H1 (cell line): ENCODE data around the gene CNPY2. TPM values are rescaled to one million over a fixed set of nuclear protein-coding genes. Genes with fewer than 3 reads are reported as not detected.

Source experiments
- CTCF ChIA-PET: fragments of 300-600 bp; sonication (Branson Sonifier 250); formaldehyde crosslinking; loops from one replicate; lab custom pipeline; 2021; ENCODE audit not compliant: partially characterized antibody; lab: Charles Lee
- POLR2A ChIA-PET: fragments of 300-600 bp; sonication (Branson Sonifier 250); formaldehyde crosslinking; loops from one replicate; lab custom pipeline; 2021; ENCODE audit warnings: inconsistent platforms; ENCODE audit not compliant: partially characterized antibody; lab: Charles Lee
- DNase-seq, 2 experiments: peaks; one replicate each; pipeline versions ENCODE4 v3.0.0 to v3.0.0-alpha.2; 2010 to 2022; ENCODE audit warnings: low spot score in 2 of 2, low read depth in 1 of 2, mixed read lengths in 1 of 2
- FAIRE-seq: peaks from 2 replicates; lab custom pipeline; 2011; peaks lifted over from hg19 to GRCh38; lab: Jason Lieb, UNC
- H2AFZ ChIP-seq: 2 replicates; pipeline ENCODE4 v1.8.1; 2012; ENCODE audit warnings: low read length, inconsistent platforms
- H2AK5ac ChIP-seq: 2 replicates; pipeline ENCODE4 v1.6.1; 2013; ENCODE audit warnings: low read depth, low read length
- H2BK120ac ChIP-seq: replicated peaks from 2 replicates; pipeline ENCODE3; 2013; ENCODE audit warnings: low read depth, low read length, inconsistent platforms
- H2BK12ac ChIP-seq: 2 replicates; pipeline ENCODE4 v1.6.1; 2013; ENCODE audit warnings: low read depth, low read length
- H2BK15ac ChIP-seq: 2 replicates; pipeline ENCODE4 v1.6.1; 2013; ENCODE audit warnings: low read length
- H2BK20ac ChIP-seq: 2 replicates; pipeline ENCODE4 v1.6.1; 2013; ENCODE audit warnings: low read length
- H2BK5ac ChIP-seq: 2 replicates; pipeline ENCODE4 v1.6.1; 2013; ENCODE audit warnings: low read depth, low read length
- H3K14ac ChIP-seq: 2 replicates; pipeline ENCODE4 v1.6.1; 2013; ENCODE audit warnings: inconsistent platforms; ENCODE audit not compliant: insufficient read length
- H3K18ac ChIP-seq: 2 replicates; pipeline ENCODE4 v1.6.1; 2013; ENCODE audit warnings: low read length; ENCODE audit errors: extremely low read depth
- H3K23ac ChIP-seq: 2 replicates; pipeline ENCODE4 v1.6.1; 2013; ENCODE audit warnings: inconsistent platforms; ENCODE audit not compliant: insufficient read length
- H3K23me2 ChIP-seq: 2 replicates; pipeline ENCODE4 v1.6.1; 2013; ENCODE audit warnings: low read depth, low read length
- H3K27ac ChIP-seq: 2 replicates; pipeline ENCODE4 v1.6.1; 2011; ENCODE audit warnings: low read depth, low read length, inconsistent platforms
- H3K27me3 ChIP-seq, 4 experiments: replicated peaks in 1 of 4; 1 replicate in 1 of 4; 2 replicates in 3 of 4; pipeline versions ENCODE4 v1.6.1 to v1.8.1; 2011 to 2013; ENCODE audit warnings: low read length in 3 of 4, mild to moderate bottlenecking in 3 of 4, inconsistent platforms in 2 of 4, mixed read lengths in 2 of 4, moderate library complexity in 1 of 4; ENCODE audit not compliant: control insufficient read depth in 3 of 4, insufficient read depth in 3 of 4; ENCODE audit errors: extremely low read depth in 1 of 4
- H3K36me3 ChIP-seq, 4 experiments: 2 replicates each; pipeline versions ENCODE4 v1.6.1 to v1.8.1; 2011 to 2013; ENCODE audit warnings: mild to moderate bottlenecking in 4 of 4, low read length in 3 of 4, moderate library complexity in 2 of 4, control low read depth in 1 of 4, inconsistent platforms in 1 of 4; ENCODE audit not compliant: insufficient read depth in 4 of 4, control insufficient read depth in 2 of 4
- H3K4ac ChIP-seq: replicated peaks from 2 replicates; pipeline ENCODE3; 2013; ENCODE audit warnings: low read length, low read depth, mixed read lengths, inconsistent platforms; ENCODE audit not compliant: insufficient read length
- H3K4me1 ChIP-seq, 4 experiments: replicated peaks in 1 of 4; 1 replicate in 1 of 4; 2 replicates in 3 of 4; pipeline versions ENCODE4 v1.6.1 to v1.8.1; 2011 to 2013; ENCODE audit warnings: low read length in 3 of 4, inconsistent platforms in 2 of 4, mixed read lengths in 1 of 4; ENCODE audit not compliant: insufficient read depth in 4 of 4, control insufficient read depth in 3 of 4
- H3K4me2 ChIP-seq, 2 experiments: 2 replicates each; pipeline versions ENCODE4 v1.6.1 to v1.8.1; 2011 to 2013; ENCODE audit warnings: low read depth in 2 of 2, low read length in 2 of 2, control low read depth in 1 of 2, inconsistent platforms in 1 of 2, mild to moderate bottlenecking in 1 of 2; ENCODE audit not compliant: insufficient read depth in 1 of 2
- H3K4me3 ChIP-seq, 4 experiments: fragments of 200-600, 300-600 bp in 1 of 4; sonication (generic), shearing (Covaris generic), sonication (Bioruptor Twin) in 1 of 4; 2 replicates each; pipeline versions ENCODE4 v1.5.1 to v1.8.1; 2011 to 2016; ENCODE audit warnings: low read length in 4 of 4, low read depth in 3 of 4, control low read depth in 2 of 4, inconsistent platforms in 2 of 4, mild to moderate bottlenecking in 2 of 4, mixed read lengths in 1 of 4, moderate library complexity in 1 of 4; ENCODE audit not compliant: insufficient read depth in 2 of 4; ENCODE audit errors: extremely low read depth in 1 of 4
- H3K56ac ChIP-seq: replicated peaks from 2 replicates; pipeline ENCODE3; 2013; ENCODE audit warnings: low read depth, mild to moderate bottlenecking, mixed read lengths, low read length, inconsistent platforms; ENCODE audit not compliant: insufficient read length
- H3K79me1 ChIP-seq: 2 replicates; pipeline ENCODE4 v1.6.1; 2013; ENCODE audit warnings: low read depth, low read length, control low read depth
- H3K79me2 ChIP-seq, 2 experiments: 2 replicates each; pipeline versions ENCODE4 v1.6.1 to v1.8.1; 2012 to 2013; ENCODE audit warnings: low read length in 2 of 2, mild to moderate bottlenecking in 2 of 2, inconsistent platforms in 1 of 2; ENCODE audit not compliant: insufficient read depth in 2 of 2, control insufficient read depth in 1 of 2
- H3K9ac ChIP-seq, 4 experiments: replicated peaks in 1 of 4; 1 replicate in 1 of 4; 2 replicates in 3 of 4; pipeline versions ENCODE4 v1.6.1 to v1.8.1; 2011 to 2013; ENCODE audit warnings: low read depth in 3 of 4, low read length in 3 of 4, control low read depth in 2 of 4, mild to moderate bottlenecking in 2 of 4, moderate library complexity in 2 of 4, inconsistent platforms in 1 of 4; ENCODE audit errors: extremely low read depth in 1 of 4
- H3K9me3 ChIP-seq, 2 experiments: 2 replicates each; pipeline versions ENCODE4 v1.6.1 to v1.8.1; 2012 to 2013; ENCODE audit warnings: mild to moderate bottlenecking in 2 of 2, moderate library complexity in 2 of 2, control low read depth in 1 of 2, inconsistent platforms in 1 of 2, low read depth in 1 of 2, low read length in 1 of 2, mixed read lengths in 1 of 2; ENCODE audit not compliant: insufficient read depth in 2 of 2
- H4K20me1 ChIP-seq, 2 experiments: replicated peaks in 1 of 2; 2 replicates each; pipeline versions ENCODE3 to v1.8.1; 2011 to 2013; ENCODE audit warnings: inconsistent platforms in 2 of 2, low read length in 2 of 2, mild to moderate bottlenecking in 1 of 2; ENCODE audit not compliant: insufficient read depth in 2 of 2, control insufficient read depth in 1 of 2
- H4K5ac ChIP-seq: 2 replicates; pipeline ENCODE4 v1.6.1; 2013; ENCODE audit warnings: low read length, low read depth, mixed read lengths, inconsistent platforms; ENCODE audit not compliant: insufficient read length
- H4K8ac ChIP-seq: 2 replicates; pipeline ENCODE4 v1.8.0; 2013; ENCODE audit warnings: mild to moderate bottlenecking, moderate library complexity, low read length, inconsistent platforms; ENCODE audit not compliant: insufficient read depth; ENCODE audit errors: extremely low read depth
- H4K91ac ChIP-seq: replicated peaks from 2 replicates; pipeline ENCODE3; 2013; ENCODE audit warnings: low read length, mixed read lengths, inconsistent platforms; ENCODE audit not compliant: insufficient read length
- BACH1 ChIP-seq: IDR thresholded peaks from 2 replicates; pipeline ENCODE4 v1.6.1; 2012; ENCODE audit warnings: low read length, improper control_type of control experiment
- SP4 ChIP-seq: IDR thresholded peaks from 2 replicates; pipeline ENCODE4 v1.6.1; 2012; ENCODE audit warnings: low read length, inconsistent platforms
- WGBS, 2 experiments: shearing (Covaris generic) in 1 of 2; methylation state at CpG; one replicate each; pipeline versions ENCODE4 v1.1.6 to v1.1.7; 2013 to 2015; ENCODE audit warnings: low lambda C conversion rate in 2 of 2, mixed read lengths in 2 of 2, inconsistent platforms in 1 of 2, low coverage in 1 of 2, missing lambda C conversion rate in 1 of 2; ENCODE audit not compliant: insufficient replicate concordance in 2 of 2, insufficient coverage in 1 of 2, insufficient read length in 1 of 2; ENCODE audit errors: extremely low coverage in 1 of 2, missing lambda C conversion rate in 1 of 2; 5-methylcytosine and 5-hydroxymethylcytosine counted together
- polyA plus RNA-seq, 7 experiments: library from polyadenylated mRNA; depleted of rRNA in 3 of 7; stranded (reverse) in 5 of 7; unstranded in 2 of 7; fragments of >200 nt in 5 of 7; fragments of 200-250 nt in 2 of 7; gene quantifications; 1 replicate in 5 of 7; 2 replicates in 1 of 7; 4 replicates in 1 of 7; pipeline versions ENCODE4 v1.2.1 to v1.2.3, GENCODE V29; 2011 to 2013; ENCODE audit warnings: missing spikeins in 2 of 7, mixed read lengths in 2 of 7
- total RNA-seq: library from RNA; stranded (reverse); fragmentation: NEBNext Ultra II Directional; extraction: Animal tissue kit (Norgen Biotek cat#: 25700); gene quantifications from 2 replicates; pipeline ENCODE4 v1.2.1, GENCODE V29; 2021
- TF ChIP-seq, protein P1 (sequence below): IDR thresholded peaks from 2 replicates; pipeline ENCODE4 v1.6.1; 2012; ENCODE audit warnings: inconsistent platforms

The CNPY2 gene
- total and polyA plus RNA-seq, 2 of the 8 experiments (the other 6 are each of a cell fraction or from before 2014, with no cell fraction given) = 203 to 281 TPM

DNA sequence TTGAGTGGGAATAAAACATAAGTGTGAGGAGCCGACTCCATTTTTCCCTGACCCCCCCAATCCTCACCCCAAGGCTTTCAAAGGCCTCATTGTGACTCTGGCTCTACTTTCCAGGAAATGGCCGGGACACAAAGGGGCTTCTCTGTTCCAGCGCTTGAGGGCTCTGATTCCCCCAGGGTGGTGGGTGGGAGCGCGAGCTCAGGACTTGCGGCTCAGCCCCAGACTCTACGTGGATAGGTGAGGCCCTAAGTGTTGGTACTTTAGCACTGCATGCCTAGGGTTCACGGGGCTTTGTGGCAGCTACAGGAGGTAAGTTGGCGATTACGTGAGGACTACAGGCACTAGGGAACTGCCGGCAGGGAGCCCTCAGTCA is 553 bp downstream of the CNPY2 start:
- H4K8ac ChIP-seq = peak overlapping the region; percentile 98; the same call in 1 of the 2 replicates
- H3K4me1 ChIP-seq = peaks cover 0 to 6% (median 3%) of the 10 kb centered on the region in 4 experiments; a peak in 5 of 7 replicates
- DNase-seq (no peak), FAIRE-seq (no peak)
- H2BK5ac ChIP-seq = peak overlapping the region; percentile 97
- no peaks in the 10 kb centered on the region for H3K9me3 ChIP-seq
- peak overlapping the region; percentile 45 for H4K5ac ChIP-seq
- peak overlapping the region; percentile 71; the same call in 1 of the 2 replicates for H2BK12ac ChIP-seq
- POLR2A ChIA-PET = interaction anchor here (0.6 to 3.9 kb wide), 31 partner anchors 8 to 252 kb away, joined by 3 to 37 read pairs (median 6); partner anchors contain the start of genes ANKRD52, IL23A, PAN2 and RNF41
- peaks cover 4 to 16% of the 10 kb centered on the region in 2 experiments; a peak in 3 of 4 replicates for H3K79me2 ChIP-seq
- peak overlapping the region; percentile 16 for H2BK120ac ChIP-seq
- peaks cover 9% of the 10 kb centered on the region for H3K23me2 ChIP-seq
- peaks cover 4% of the 10 kb centered on the region for H3K79me1 ChIP-seq
- peak overlapping the region; percentile 87; the same call in 1 of the 2 replicates for H2AK5ac ChIP-seq
- no peaks in the 10 kb centered on the region for H3K27me3 ChIP-seq
- no peak overlapping the region for H2BK20ac ChIP-seq
- H3K27ac ChIP-seq = peak overlapping the region; percentile 86
- 0 out of 2 replicates have a peak overlapping the region, but pooled peaks have one; percentile 72 for H2BK15ac ChIP-seq
- H3K4me3 ChIP-seq = peak overlapping the region; percentile 70 to 98 (median 96)
- no peak overlapping the region for H2AFZ ChIP-seq
- peak overlapping the region; percentile 12 for H3K4ac ChIP-seq
- no peak overlapping the region for H3K23ac ChIP-seq
- WGBS, 2 experiments = 6% methylated on average over 11 of the region's 11 CpGs; no CpG with 5 or more reads in 1 of the 2 experiments
- H3K56ac ChIP-seq = peak overlapping the region; percentile 60
- H3K14ac ChIP-seq = no peak overlapping the region
- H3K9ac ChIP-seq = peak overlapping the region; percentile 96 to 98 (median 98)
- H4K91ac ChIP-seq = peak overlapping the region; percentile 85
- peaks cover 8 to 25% (median 21%) of the 10 kb centered on the region in 4 experiments; a peak in 7 of 8 replicates for H3K36me3 ChIP-seq
- H3K18ac ChIP-seq = peak overlapping the region; percentile 86; the same call in 1 of the 2 replicates
- peak overlapping the region; percentile 83 to 89 for H3K4me2 ChIP-seq
- no peaks in the 10 kb centered on the region for H4K20me1 ChIP-seq
- TF ChIP-seq BACH1 = no peak
- no peak for TF ChIP-seq SP4
- TF ChIP-seq, protein P1, sequence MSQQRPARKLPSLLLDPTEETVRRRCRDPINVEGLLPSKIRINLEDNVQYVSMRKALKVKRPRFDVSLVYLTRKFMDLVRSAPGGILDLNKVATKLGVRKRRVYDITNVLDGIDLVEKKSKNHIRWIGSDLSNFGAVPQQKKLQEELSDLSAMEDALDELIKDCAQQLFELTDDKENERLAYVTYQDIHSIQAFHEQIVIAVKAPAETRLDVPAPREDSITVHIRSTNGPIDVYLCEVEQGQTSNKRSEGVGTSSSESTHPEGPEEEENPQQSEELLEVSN = peak; percentile 40; the same call in 1 of the 2 replicates
- CTCF ChIA-PET = interaction anchor here (0.8 to 4.7 kb wide), 8 partner anchors 10 to 149 kb away, joined by 4 to 38 read pairs (median 10); partner anchors contain the start of genes PAN2, STAT2 and TIMELESS
